ENCODE data around the gene MTMR1. TPM values are rescaled to one million over a fixed set of nuclear protein-coding genes. Genes with fewer than 3 reads are reported as not detected.

The MTMR1 gene
- polyA plus RNA-seq, 2 of the 4 experiments (the other 2 are of a cell fraction), result 17.3 to 28.3 TPM

DNA sequence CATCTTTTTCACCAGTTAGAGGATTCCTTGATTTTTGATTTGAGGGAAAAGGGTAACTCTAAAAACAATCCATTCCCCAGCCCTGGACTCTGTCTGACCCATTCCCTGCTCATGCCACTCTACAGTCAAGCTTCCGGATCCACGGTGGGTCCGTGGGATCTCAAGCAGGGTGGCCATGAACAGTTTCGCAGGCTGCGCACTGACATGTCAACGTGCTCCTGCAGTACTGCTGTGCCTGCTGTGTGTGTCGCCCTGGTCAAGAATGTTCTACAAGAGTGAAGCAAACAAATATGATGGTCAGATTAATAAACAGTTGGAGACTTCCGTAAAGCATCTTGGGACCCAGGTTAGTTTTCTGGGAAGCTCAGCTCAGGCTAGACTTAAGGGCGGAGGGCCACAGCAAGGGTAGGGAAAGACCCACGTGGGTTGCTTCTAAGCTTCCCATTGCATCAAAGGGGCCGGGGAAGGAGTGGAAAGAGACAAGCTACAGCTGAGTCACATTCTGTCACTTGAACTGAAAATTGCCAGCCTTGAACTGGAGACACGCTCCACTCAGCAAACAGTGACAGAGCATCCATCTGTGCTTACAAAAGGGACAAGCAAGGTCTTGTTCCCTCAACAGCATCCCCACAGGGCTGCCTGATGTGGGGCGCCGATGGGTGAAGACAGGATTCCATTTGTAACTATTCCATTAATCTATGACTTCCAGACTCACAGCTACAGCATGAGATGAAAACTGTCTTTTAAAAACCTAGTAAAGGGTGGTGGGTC lies 81.8 kb downstream of the MTMR1 start:
- POLR2A ChIA-PET, result no interaction called here
- CTCF ChIA-PET, result interaction anchor here (12.6 kb wide), 1 partner anchor 307 kb away, joined by 223 read pairs; no protein-coding TSS in a partner anchor
- Histone ChIP-seq H3K4me3 (no peak overlapping the region), H3K4me1 (0 out of 3 replicates have a peak, but pooled peaks cover 6% of the 10 kb centered on the region), H3K9me3 (no peaks in the 10 kb centered on the region), H3K27ac (no peak overlapping the region), H3K4me2 (no peak overlapping the region)
- ATAC-seq (no peak), DNase-seq (ENCODE audit: low read depth in 1 of 2, low spot score in 1 of 2) (no peak), FAIRE-seq (no peak)
- 91% methylated on average over 13 of the region's 14 CpGs for WGBS (ENCODE audit: missing lambda C conversion rate)
- TF ChIP-seq KDM1A (IDR thresholded peaks at IDR 0.05; ENCODE audit: low read depth), result no peak
- no peak for TF ChIP-seq FOSL2 (IDR thresholded peaks at IDR 0.05)
- no peak for TF ChIP-seq FOSL2 (CRISPR knock-in tag; IDR thresholded peaks at IDR 0.05)
- TF ChIP-seq HEYL (CRISPR knock-in tag; IDR thresholded peaks at IDR 0.05), result no peak
- TF ChIP-seq BHLHE40 (IDR thresholded peaks at IDR 0.05; ENCODE audit: low read depth, low read length), result no peak
- no peak for TF ChIP-seq POLR2A (IDR thresholded peaks at IDR 0.05; ENCODE audit: low read length)
- no peak for TF ChIP-seq ZFP36 (IDR thresholded peaks at IDR 0.05; ENCODE audit: borderline replicate concordance, partially characterized antibody)
- TF ChIP-seq JUN (IDR thresholded peaks at IDR 0.05), result no peak
- TF ChIP-seq CEBPB (IDR thresholded peaks at IDR 0.05), result no peak
- TF ChIP-seq MAFK (IDR thresholded peaks at IDR 0.05; ENCODE audit: partially characterized antibody), result no peak

DNA sequence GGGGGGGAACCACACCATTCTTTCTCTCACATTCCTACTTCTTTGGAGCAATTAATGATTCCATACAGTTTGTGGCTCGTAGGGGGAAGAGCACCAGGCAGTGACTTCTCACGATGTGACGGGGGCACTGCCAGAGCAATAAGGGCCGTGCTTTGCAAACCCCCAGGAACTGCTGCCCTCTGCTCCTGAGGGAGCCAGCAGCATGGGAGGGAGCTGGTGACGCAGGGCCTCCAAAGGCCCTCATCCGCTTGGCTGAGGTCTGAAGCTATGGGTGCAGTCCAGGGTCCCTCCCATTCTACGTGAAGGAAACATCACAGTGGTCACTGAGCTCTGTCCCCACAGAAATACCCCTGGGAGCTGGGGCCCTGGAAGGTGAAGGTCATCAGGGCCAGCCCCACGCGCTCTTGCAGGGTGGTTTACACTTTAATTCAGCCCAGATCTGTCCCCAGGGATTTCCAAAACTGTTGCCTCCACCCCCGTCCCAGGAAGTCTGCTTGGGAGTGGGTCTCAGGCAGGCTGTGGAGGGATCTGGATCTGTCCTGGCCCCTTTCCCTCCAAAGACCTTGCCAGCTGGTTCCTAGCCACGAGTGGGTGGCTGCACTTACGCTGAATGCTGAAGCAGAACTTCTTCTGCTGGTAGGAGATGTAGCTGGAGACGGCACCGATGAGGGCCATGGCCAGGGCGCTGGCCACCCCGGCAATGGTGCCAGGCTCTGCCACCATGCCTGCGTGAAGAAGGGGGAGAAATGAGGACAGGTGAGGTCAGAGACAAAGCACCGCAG lies 82.6 kb downstream of the MTMR1 start:
- DNase-seq (ENCODE audit: low read depth in 1 of 2, low spot score in 1 of 2) (no peak), ATAC-seq (no peak), FAIRE-seq (no peak)
- ChIA-PET CTCF (interaction anchor here (12.6 kb wide), 1 partner anchor 306 kb away, joined by 223 read pairs; no protein-coding TSS in a partner anchor), POLR2A (no interaction called here)
- no peak overlapping the region for H3K27ac ChIP-seq
- no peak overlapping the region for H3K4me2 ChIP-seq
- 0 out of 3 replicates have a peak, but pooled peaks cover 6% of the 10 kb centered on the region for H3K4me1 ChIP-seq
- H3K4me3 ChIP-seq, result no peak overlapping the region
- H3K9me3 ChIP-seq, result no peaks in the 10 kb centered on the region
- TF ChIP-seq GATA3 (IDR thresholded peaks at IDR 0.05; ENCODE audit: borderline replicate concordance), result no peak
- no peak for TF ChIP-seq BHLHE40 (IDR thresholded peaks at IDR 0.05; ENCODE audit: low read depth, low read length)
- TF ChIP-seq MAZ (IDR thresholded peaks at IDR 0.05; ENCODE audit: borderline replicate concordance, low read depth, low read length), result no peak
- no peak for TF ChIP-seq HOXA7 (CRISPR knock-in tag; IDR thresholded peaks at IDR 0.05)
- no peak for TF ChIP-seq RAD21 (conservative IDR thresholded peaks at IDR 0.05 in 1 of 2, IDR thresholded peaks at IDR 0.05 in 1 of 2)
- no peak for TF ChIP-seq ZNF302 (CRISPR knock-in tag; IDR thresholded peaks at IDR 0.05)
- no peak for TF ChIP-seq E2F6 (IDR thresholded peaks at IDR 0.05; ENCODE audit: borderline replicate concordance, low read depth)
- TF ChIP-seq RARB (CRISPR knock-in tag; IDR thresholded peaks at IDR 0.05), result no peak
- no peak for TF ChIP-seq MYC (IDR thresholded peaks at IDR 0.05; ENCODE audit: borderline replicate concordance, low read length)
- no peak for TF ChIP-seq ZFP36 (IDR thresholded peaks at IDR 0.05; ENCODE audit: borderline replicate concordance, partially characterized antibody)
- no peak for TF ChIP-seq CEBPB (IDR thresholded peaks at IDR 0.05)
- no peak for TF ChIP-seq RNF2 (IDR thresholded peaks at IDR 0.05; ENCODE audit: borderline replicate concordance, low read depth)
- no peak for TF ChIP-seq JUNB (IDR thresholded peaks at IDR 0.05)
- no peak for TF ChIP-seq CBX2 (IDR thresholded peaks at IDR 0.05; ENCODE audit: borderline replicate concordance, low read depth)
- no peak for TF ChIP-seq CHD4 (IDR thresholded peaks at IDR 0.05; ENCODE audit: borderline replicate concordance)
- TF ChIP-seq NPAS2 (CRISPR knock-in tag; IDR thresholded peaks at IDR 0.05; ENCODE audit: borderline replicate concordance), result no peak
- TF ChIP-seq KDM1A (IDR thresholded peaks at IDR 0.05; ENCODE audit: low read depth), result no peak
- 89% methylated on average over 11 of the region's 18 CpGs for WGBS (ENCODE audit: missing lambda C conversion rate)
